Measurements from ENCODE around the gene ASIC4. TPM values are rescaled to one million over a fixed set of nuclear protein-coding genes. Genes with fewer than 3 reads are reported as not detected.

Gene ASIC4
- total and polyA plus RNA-seq, 2 of the 4 experiments (the other 2 are of a cell fraction) = 0.10 TPM; not detected in 1

- dilution Hi-C loops (cut with HindIII; ENCODE audit: low sequenced_read_pairs, unreplicated experiment) (no loop called here), intact Hi-C loops (cut with micrococcal nuclease) (loop anchor here (1.0 kb wide), 1 partner anchor 54 kb away; no protein-coding TSS in a partner anchor)
These were observed 37.6 kb upstream of the ASIC4 start for GRCh38 chr2:219476652-219477151.

More at GRCh38 chr2:219476652-219477151, 37.6 kb upstream of the ASIC4 start:
- CTCF ChIA-PET = interaction anchor here (0.6 to 1.8 kb wide), 5 partner anchors 9 to 74 kb away, joined by 3 to 5 read pairs (median 3); no protein-coding TSS in a partner anchor
- Histone ChIP-seq H3K9me1 (ENCODE audit: insufficient read depth, low read length) (no peaks in the 10 kb centered on the region), H3K9me3 (ENCODE audit: control insufficient read depth, insufficient read depth, low read length) (no peaks in the 10 kb centered on the region), H2BK15ac (ENCODE audit: low read depth, low read length) (no peak overlapping the region), H3K36me3 (ENCODE audit: control insufficient read depth, insufficient read depth, low read length) (peaks cover 54% of the 10 kb centered on the region), H2BK120ac (ENCODE audit: low read depth, low read length) (no peak overlapping the region), H3K27me3 (ENCODE audit: control insufficient read depth, insufficient read depth, low read length) (no peaks in the 10 kb centered on the region), H3K4me1 (ENCODE audit: control insufficient read depth, insufficient read depth, low read length) (peaks cover 3% of the 10 kb centered on the region; the same call in 1 of the 2 replicates), H2AFZ (replicated peaks; ENCODE audit: low read length, poor library complexity) (peak overlapping the region; percentile 71), H2AK5ac (ENCODE audit: low read depth, low read length) (no peak overlapping the region), H4K91ac (ENCODE audit: insufficient read depth, low read depth, low read length) (no peak overlapping the region), H2AK9ac (replicated peaks; ENCODE audit: low read depth, low read length, poor library complexity) (peak overlapping the region; percentile 47), H4K20me1 (ENCODE audit: insufficient read depth, low read length) (no peaks in the 10 kb centered on the region; the same call in 1 of the 2 replicates), H3K4ac (ENCODE audit: low read depth, low read length) (no peak overlapping the region; the same call in 1 of the 2 replicates), H3K56ac (ENCODE audit: extremely low read depth, insufficient read depth, low read length) (no peak overlapping the region), H3K23ac (ENCODE audit: low read depth, low read length) (no peak overlapping the region), H2BK5ac (ENCODE audit: low read depth, low read length, poor library complexity, severe bottlenecking) (no peak overlapping the region), H3K18ac (ENCODE audit: low read depth, low read length) (no peak overlapping the region), H3K4me3 (ENCODE audit: insufficient read depth, low read depth, low read length) (no peak overlapping the region), H3K27ac (ENCODE audit: insufficient read depth, low read length) (no peak overlapping the region), H3K79me1 (ENCODE audit: low read depth in 1 of 2, low read length in 2 of 2) (no peaks in the 10 kb centered on the region), H3K4me2 (ENCODE audit: low read depth, low read length) (no peak overlapping the region), H4K8ac (ENCODE audit: low read depth in 2 of 2, low read length in 2 of 2) (no peak overlapping the region; a peak in 1 of 4 replicates), H2BK20ac (ENCODE audit: low read depth, low read length) (no peak overlapping the region), H3K14ac (replicated peaks; ENCODE audit: low read depth, low read length) (no peak overlapping the region), H4K5ac (ENCODE audit: low read depth, low read length) (no peak overlapping the region), H3K9ac (ENCODE audit: low read depth, low read length) (no peak overlapping the region)
- no peak for DNase-seq
- WGBS, 2 experiments (ENCODE audit: extremely low coverage in 2 of 2, insufficient read length in 1 of 2) = no CpG with 5 or more reads among the region's 16 CpGs
- TF ChIP-seq RFX5 (IDR thresholded peaks at IDR 0.05; ENCODE audit: low read depth, low read length) (no peak), RAD21 (IDR thresholded peaks at IDR 0.05; ENCODE audit: low read length) (no peak), CEBPB (IDR thresholded peaks at IDR 0.05; ENCODE audit: low read depth, low read length) (no peak), MXI1 (IDR thresholded peaks at IDR 0.05; ENCODE audit: borderline replicate concordance, low read depth, low read length) (no peak), NFE2L2 (IDR thresholded peaks at IDR 0.05; ENCODE audit: low read depth, low read length) (no peak), RCOR1 (IDR thresholded peaks at IDR 0.05; ENCODE audit: insufficient replicate concordance, low read length) (no peak), SMC3 (IDR thresholded peaks at IDR 0.05; ENCODE audit: low read depth, low read length) (no peak), MAZ (IDR thresholded peaks at IDR 0.05; ENCODE audit: borderline replicate concordance, low read depth, low read length) (no peak), BHLHE40 (IDR thresholded peaks at IDR 0.05; ENCODE audit: low read depth, low read length) (no peak)
- TF ChIP-seq, protein P1, sequence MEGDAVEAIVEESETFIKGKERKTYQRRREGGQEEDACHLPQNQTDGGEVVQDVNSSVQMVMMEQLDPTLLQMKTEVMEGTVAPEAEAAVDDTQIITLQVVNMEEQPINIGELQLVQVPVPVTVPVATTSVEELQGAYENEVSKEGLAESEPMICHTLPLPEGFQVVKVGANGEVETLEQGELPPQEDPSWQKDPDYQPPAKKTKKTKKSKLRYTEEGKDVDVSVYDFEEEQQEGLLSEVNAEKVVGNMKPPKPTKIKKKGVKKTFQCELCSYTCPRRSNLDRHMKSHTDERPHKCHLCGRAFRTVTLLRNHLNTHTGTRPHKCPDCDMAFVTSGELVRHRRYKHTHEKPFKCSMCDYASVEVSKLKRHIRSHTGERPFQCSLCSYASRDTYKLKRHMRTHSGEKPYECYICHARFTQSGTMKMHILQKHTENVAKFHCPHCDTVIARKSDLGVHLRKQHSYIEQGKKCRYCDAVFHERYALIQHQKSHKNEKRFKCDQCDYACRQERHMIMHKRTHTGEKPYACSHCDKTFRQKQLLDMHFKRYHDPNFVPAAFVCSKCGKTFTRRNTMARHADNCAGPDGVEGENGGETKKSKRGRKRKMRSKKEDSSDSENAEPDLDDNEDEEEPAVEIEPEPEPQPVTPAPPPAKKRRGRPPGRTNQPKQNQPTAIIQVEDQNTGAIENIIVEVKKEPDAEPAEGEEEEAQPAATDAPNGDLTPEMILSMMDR (conservative IDR thresholded peaks at IDR 0.05; ENCODE audit: low read depth, low read length) = no peak
- BruUV-seq (replicated peaks) = no TSS peak
- in situ Hi-C loops (cut with MboI; ENCODE audit: low sequenced_read_pairs) = no loop called here
- POLR2A ChIA-PET (ENCODE audit: unreplicated experiment) = no interaction called here
- ATAC-seq (ENCODE audit: low read depth) = no peak
